ENCODE data around the gene OLFML3. TPM values are rescaled to one million over a fixed set of nuclear protein-coding genes. Genes with fewer than 3 reads are reported as not detected.

OLFML3 gene
- total and polyA plus RNA-seq, 5 donors from 2014 or later, result 0.64 TPM; not detected in 4

GRCh38 chr1:114021665-114022099 lies 42.4 kb downstream of the OLFML3 start:
- Histone ChIP-seq H3K4me3 (ENCODE audit: low read depth, low read length) (no peak overlapping the region), H3K9me3 (ENCODE audit: control insufficient read depth in 2 of 2, low read length in 2 of 2) (no peaks in the 10 kb centered on the region), H3K36me3 (ENCODE audit: control insufficient read depth, insufficient read depth, low read length) (no peaks in the 10 kb centered on the region), H3K27me3 (ENCODE audit: control insufficient read depth, insufficient read depth, low read length) (no peaks in the 10 kb centered on the region), H3K27ac (ENCODE audit: insufficient read depth, low read length, poor library complexity, severe bottlenecking) (no peak overlapping the region), H3K4me1 (ENCODE audit: control insufficient read depth, insufficient read depth, low read length, poor library complexity, severe bottlenecking) (no peaks in the 10 kb centered on the region)
- DNase-seq (no peak), ATAC-seq (ENCODE audit: low read depth in 2 of 2) (no peak)
- Mint-ChIP-seq H3K36me3 (no peaks in the 10 kb centered on the region), H3K4me3 (no peak overlapping the region), H3K27me3 (no peaks in the 10 kb centered on the region), H3K27ac (no peak overlapping the region), H3K9me3 (peaks cover 0 to 3% (median 0%) of the 10 kb centered on the region in 7 donors), H3K4me1 (no peaks in the 10 kb centered on the region)

GRCh38 chr1:114022877-114023276 lies 43.6 kb downstream of the OLFML3 start:
- Mint-ChIP-seq H3K27me3 (no peaks in the 10 kb centered on the region), H3K4me1 (no peaks in the 10 kb centered on the region), H3K9me3 (peaks cover 0 to 3% (median 0%) of the 10 kb centered on the region in 7 donors), H3K36me3 (no peaks in the 10 kb centered on the region), H3K27ac (no peak overlapping the region), H3K4me3 (no peak overlapping the region)
- ATAC-seq (ENCODE audit: low read depth in 2 of 2), result no peak
- no peak overlapping the region for H3K27ac ChIP-seq (ENCODE audit: insufficient read depth, low read length, poor library complexity, severe bottlenecking)
- no peaks in the 10 kb centered on the region for H3K9me3 ChIP-seq (ENCODE audit: control insufficient read depth in 2 of 2, low read length in 2 of 2)
- no peaks in the 10 kb centered on the region for H3K27me3 ChIP-seq (ENCODE audit: control insufficient read depth, insufficient read depth, low read length)
- H3K4me3 ChIP-seq (ENCODE audit: low read depth, low read length), result no peak overlapping the region
- no peaks in the 10 kb centered on the region for H3K4me1 ChIP-seq (ENCODE audit: control insufficient read depth, insufficient read depth, low read length, poor library complexity, severe bottlenecking)
- no peaks in the 10 kb centered on the region for H3K36me3 ChIP-seq (ENCODE audit: control insufficient read depth, insufficient read depth, low read length)
- DNase-seq, result no peak

- peaks cover 0 to 3% (median 0%) of the 10 kb centered on the region in 7 donors for H3K9me3 Mint-ChIP-seq
- ATAC-seq (ENCODE audit: low read depth in 2 of 2) (no peak), DNase-seq (no peak)
- Histone ChIP-seq H3K4me1 (ENCODE audit: control insufficient read depth, insufficient read depth, low read length, poor library complexity, severe bottlenecking) (no peaks in the 10 kb centered on the region), H3K4me3 (ENCODE audit: low read depth, low read length) (no peak overlapping the region), H3K27me3 (ENCODE audit: control insufficient read depth, insufficient read depth, low read length) (no peaks in the 10 kb centered on the region), H3K27ac (ENCODE audit: insufficient read depth, low read length, poor library complexity, severe bottlenecking) (no peak overlapping the region), H3K36me3 (ENCODE audit: control insufficient read depth, insufficient read depth, low read length) (no peaks in the 10 kb centered on the region), H3K9me3 (ENCODE audit: control insufficient read depth in 2 of 2, low read length in 2 of 2) (no peaks in the 10 kb centered on the region)
- no peak overlapping the region for H3K4me3 Mint-ChIP-seq
- no peaks in the 10 kb centered on the region for H3K36me3 Mint-ChIP-seq
- H3K27ac Mint-ChIP-seq, result no peak overlapping the region
- no peaks in the 10 kb centered on the region for H3K27me3 Mint-ChIP-seq
- no peaks in the 10 kb centered on the region for H3K4me1 Mint-ChIP-seq
Measured at GRCh38 chr1:114023377-114023776, 44.1 kb downstream of the OLFML3 start.

- H3K4me1 Mint-ChIP-seq, result no peaks in the 10 kb centered on the region
- H3K9me3 ChIP-seq (ENCODE audit: control insufficient read depth in 2 of 2, low read length in 2 of 2), result no peaks in the 10 kb centered on the region
- no peak overlapping the region for H3K4me3 Mint-ChIP-seq
- H3K27me3 ChIP-seq (ENCODE audit: control insufficient read depth, insufficient read depth, low read length), result no peaks in the 10 kb centered on the region
- H3K36me3 Mint-ChIP-seq, result no peaks in the 10 kb centered on the region
- no peak overlapping the region for H3K27ac Mint-ChIP-seq
- no peak for DNase-seq
- no peak for ATAC-seq (ENCODE audit: low read depth in 2 of 2)
- H3K27me3 Mint-ChIP-seq, result no peaks in the 10 kb centered on the region
- H3K4me1 ChIP-seq (ENCODE audit: control insufficient read depth, insufficient read depth, low read length, poor library complexity, severe bottlenecking), result no peaks in the 10 kb centered on the region
- H3K9me3 Mint-ChIP-seq, result peaks cover 0 to 3% (median 0%) of the 10 kb centered on the region in 7 donors
- H3K36me3 ChIP-seq (ENCODE audit: control insufficient read depth, insufficient read depth, low read length), result no peaks in the 10 kb centered on the region
- no peak overlapping the region for H3K27ac ChIP-seq (ENCODE audit: insufficient read depth, low read length, poor library complexity, severe bottlenecking)
- no peak overlapping the region for H3K4me3 ChIP-seq (ENCODE audit: low read depth, low read length)
Measured at GRCh38 chr1:114024049-114024448, 44.8 kb downstream of the OLFML3 start.

GRCh38 chr1:114025609-114026401 lies 46.5 kb downstream of the OLFML3 start:
- no peak overlapping the region for H3K27ac Mint-ChIP-seq
- H3K9me3 Mint-ChIP-seq, result peaks cover 0 to 3% (median 0%) of the 10 kb centered on the region in 7 donors

GRCh38 chr1:114026797-114027196 lies 47.5 kb downstream of the OLFML3 start:
- peaks cover 0 to 3% (median 0%) of the 10 kb centered on the region in 7 donors for H3K9me3 Mint-ChIP-seq
- H3K27ac Mint-ChIP-seq, result no peak overlapping the region
- Histone ChIP-seq H3K27ac (ENCODE audit: insufficient read depth, low read length, poor library complexity, severe bottlenecking) (no peak overlapping the region), H3K27me3 (ENCODE audit: control insufficient read depth, insufficient read depth, low read length) (peaks cover 2% of the 10 kb centered on the region), H3K4me3 (ENCODE audit: low read depth, low read length) (no peak overlapping the region), H3K4me1 (ENCODE audit: control insufficient read depth, insufficient read depth, low read length, poor library complexity, severe bottlenecking) (no peaks in the 10 kb centered on the region), H3K9me3 (ENCODE audit: control insufficient read depth in 2 of 2, low read length in 2 of 2) (no peaks in the 10 kb centered on the region), H3K36me3 (ENCODE audit: control insufficient read depth, insufficient read depth, low read length) (no peaks in the 10 kb centered on the region)
- no peak overlapping the region for H3K4me3 Mint-ChIP-seq
- no peaks in the 10 kb centered on the region for H3K36me3 Mint-ChIP-seq
- no peaks in the 10 kb centered on the region for H3K27me3 Mint-ChIP-seq
- no peaks in the 10 kb centered on the region for H3K4me1 Mint-ChIP-seq
- no peak for ATAC-seq (ENCODE audit: low read depth in 2 of 2)
- DNase-seq, result no peak

More at GRCh38 chr1:114025609-114026401, 46.5 kb downstream of the OLFML3 start:
- ATAC-seq (ENCODE audit: low read depth in 2 of 2) (no peak), DNase-seq (no peak)
- H3K4me3 ChIP-seq (ENCODE audit: low read depth, low read length), result no peak overlapping the region
- H3K27ac ChIP-seq (ENCODE audit: insufficient read depth, low read length, poor library complexity, severe bottlenecking), result no peak overlapping the region
- no peak overlapping the region for H3K4me3 Mint-ChIP-seq
- no peaks in the 10 kb centered on the region for H3K9me3 ChIP-seq (ENCODE audit: control insufficient read depth in 2 of 2, low read length in 2 of 2)
- no peaks in the 10 kb centered on the region for H3K4me1 ChIP-seq (ENCODE audit: control insufficient read depth, insufficient read depth, low read length, poor library complexity, severe bottlenecking)
- H3K4me1 Mint-ChIP-seq, result no peaks in the 10 kb centered on the region
- no peaks in the 10 kb centered on the region for H3K27me3 Mint-ChIP-seq
- H3K27me3 ChIP-seq (ENCODE audit: control insufficient read depth, insufficient read depth, low read length), result no peaks in the 10 kb centered on the region
- H3K36me3 ChIP-seq (ENCODE audit: control insufficient read depth, insufficient read depth, low read length), result no peaks in the 10 kb centered on the region
- no peaks in the 10 kb centered on the region for H3K36me3 Mint-ChIP-seq

Other genes starting within 250 kb of the OLFML3 start
- 16.7 TPM for gene PHTF1, start 220.0 kb upstream of the OLFML3 start, total RNA-seq
- gene PHTF1, start 220.0 kb upstream of the OLFML3 start, polyA plus RNA-seq, result 10 to 100 TPM; 11.1 to 22.7 (median 15.3) TPM
- gene RSBN1, start 167.0 kb upstream of the OLFML3 start, total RNA-seq, result 52.1 TPM
- 10 to 100 TPM; 43.8 to 52.7 (median 49.8) TPM for gene RSBN1, start 167.0 kb upstream of the OLFML3 start, polyA plus RNA-seq
- 58.5 TPM for gene PTPN22, start 107.8 kb upstream of the OLFML3 start, total RNA-seq
- gene PTPN22, start 107.8 kb upstream of the OLFML3 start, polyA plus RNA-seq, result 10 to 100 TPM; 49.1 to 93.4 (median 65.1) TPM
- gene BCL2L15, start 91.9 kb upstream of the OLFML3 start, total RNA-seq, result 2.2 TPM
- 1 to 10 TPM in 1 of 4 donors, under 1 TPM in 3; 0.30 to 2.1 (median 0.63) TPM for gene BCL2L15, start 91.9 kb upstream of the OLFML3 start, polyA plus RNA-seq
- gene AP4B1, start 74.7 kb upstream of the OLFML3 start, total RNA-seq, result 53.6 TPM
- 10 to 100 TPM; 12.9 to 16.1 (median 14.5) TPM for gene AP4B1, start 74.7 kb upstream of the OLFML3 start, polyA plus RNA-seq
- gene DCLRE1B, start 74.1 kb upstream of the OLFML3 start, total RNA-seq, result 7.0 TPM
- gene DCLRE1B, start 74.1 kb upstream of the OLFML3 start, polyA plus RNA-seq, result 1 to 10 TPM; 2.2 to 6.6 (median 4.7) TPM
- 189 TPM for gene HIPK1, start 50.1 kb upstream of the OLFML3 start, total RNA-seq
- gene HIPK1, start 50.1 kb upstream of the OLFML3 start, polyA plus RNA-seq, result 10 to 100 TPM in 2 of 4 donors, 1 to 10 TPM in 2; 8.6 to 12.5 (median 11.0) TPM
- gene SYT6, start 174.4 kb downstream of the OLFML3 start, total RNA-seq, result 0.17 TPM
- gene SYT6, start 174.4 kb downstream of the OLFML3 start, polyA plus RNA-seq, result not detected

Measured in CD4-positive, CD25-positive, alpha-beta regulatory T cell (primary cell).